SK-N-SH (cell line): ENCODE data around the gene AIRE.

Source experiments
- ELF1 ChIP-seq: IDR thresholded peaks from 2 replicates; pipeline ENCODE4 v1.4.0; 2012
- EP300 ChIP-seq, 2 experiments: IDR thresholded peaks; 2 replicates each; pipeline versions ENCODE4 v1.4.0 to v1.6.1; 2012; ENCODE audit warnings: borderline replicate concordance in 1 of 2, low read depth in 1 of 2, low read length in 1 of 2
- JUND ChIP-seq: IDR thresholded peaks from 2 replicates; pipeline ENCODE4 v1.4.0; 2012
- MXI1 ChIP-seq: IDR thresholded peaks from 2 replicates; pipeline ENCODE4 v1.6.1; 2012; ENCODE audit warnings: mild to moderate bottlenecking, low read depth, low read length, improper control_type of control experiment
- POLR2AphosphoS5 ChIP-seq: IDR thresholded peaks from 2 replicates; pipeline ENCODE4 v1.6.1; 2012; ENCODE audit warnings: low read depth, low read length
- RAD21 ChIP-seq: IDR thresholded peaks from 2 replicates; pipeline ENCODE4 v1.6.1; 2012; ENCODE audit warnings: mild to moderate bottlenecking, low read length
- RFX5 ChIP-seq: IDR thresholded peaks from 2 replicates; pipeline ENCODE4 v1.6.1; 2012; ENCODE audit warnings: mild to moderate bottlenecking, improper control_type of control experiment, low read length
- USF2 ChIP-seq: fragments of 150-350 bp; IDR thresholded peaks from 2 replicates; pipeline ENCODE4 v1.6.1; 2017; ENCODE audit warnings: antibody characterized with exemption, low read length, low read depth, borderline replicate concordance
- TF ChIP-seq, protein P1 (sequence below): fragments of 200-600 bp; sonication (generic); IDR thresholded peaks from 2 replicates; pipeline ENCODE4 v1.6.1; 2017; ENCODE audit warnings: antibody characterized with exemption, mild to moderate bottlenecking, moderate library complexity
- TF ChIP-seq, protein P2 (sequence below): IDR thresholded peaks from 2 replicates; pipeline ENCODE4 v1.4.0; 2012; ENCODE audit warnings: low read depth, borderline replicate concordance

- TF ChIP-seq, protein P1, sequence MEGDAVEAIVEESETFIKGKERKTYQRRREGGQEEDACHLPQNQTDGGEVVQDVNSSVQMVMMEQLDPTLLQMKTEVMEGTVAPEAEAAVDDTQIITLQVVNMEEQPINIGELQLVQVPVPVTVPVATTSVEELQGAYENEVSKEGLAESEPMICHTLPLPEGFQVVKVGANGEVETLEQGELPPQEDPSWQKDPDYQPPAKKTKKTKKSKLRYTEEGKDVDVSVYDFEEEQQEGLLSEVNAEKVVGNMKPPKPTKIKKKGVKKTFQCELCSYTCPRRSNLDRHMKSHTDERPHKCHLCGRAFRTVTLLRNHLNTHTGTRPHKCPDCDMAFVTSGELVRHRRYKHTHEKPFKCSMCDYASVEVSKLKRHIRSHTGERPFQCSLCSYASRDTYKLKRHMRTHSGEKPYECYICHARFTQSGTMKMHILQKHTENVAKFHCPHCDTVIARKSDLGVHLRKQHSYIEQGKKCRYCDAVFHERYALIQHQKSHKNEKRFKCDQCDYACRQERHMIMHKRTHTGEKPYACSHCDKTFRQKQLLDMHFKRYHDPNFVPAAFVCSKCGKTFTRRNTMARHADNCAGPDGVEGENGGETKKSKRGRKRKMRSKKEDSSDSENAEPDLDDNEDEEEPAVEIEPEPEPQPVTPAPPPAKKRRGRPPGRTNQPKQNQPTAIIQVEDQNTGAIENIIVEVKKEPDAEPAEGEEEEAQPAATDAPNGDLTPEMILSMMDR: no peak
- no peak for TF ChIP-seq RAD21
- no peak for TF ChIP-seq MXI1
- TF ChIP-seq POLR2AphosphoS5: no peak
- no peak for TF ChIP-seq JUND
- no peak for TF ChIP-seq USF2
- TF ChIP-seq, protein P2, sequence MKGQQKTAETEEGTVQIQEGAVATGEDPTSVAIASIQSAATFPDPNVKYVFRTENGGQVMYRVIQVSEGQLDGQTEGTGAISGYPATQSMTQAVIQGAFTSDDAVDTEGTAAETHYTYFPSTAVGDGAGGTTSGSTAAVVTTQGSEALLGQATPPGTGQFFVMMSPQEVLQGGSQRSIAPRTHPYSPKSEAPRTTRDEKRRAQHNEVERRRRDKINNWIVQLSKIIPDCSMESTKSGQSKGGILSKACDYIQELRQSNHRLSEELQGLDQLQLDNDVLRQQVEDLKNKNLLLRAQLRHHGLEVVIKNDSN: no peak
- no peak for TF ChIP-seq EP300 (IDR thresholded peaks at IDR 0.05; ENCODE audit: borderline replicate concordance in 1 of 2, low read depth in 1 of 2, low read length in 1 of 2)
- TF ChIP-seq RFX5: no peak
- no peak for TF ChIP-seq ELF1
Observed at GRCh38 chr21:44273046-44273445, 12.6 kb upstream of the AIRE start.
